ENCODE data around the gene KAT2B. TPM values are rescaled to one million over a fixed set of nuclear protein-coding genes. Genes with fewer than 3 reads are reported as not detected.

KAT2B gene
- total and polyA plus RNA-seq, 2 of the 13 experiments (the other 11 are each of a cell fraction or from before 2014, with no cell fraction given): 0.97 to 1.7 TPM

- no peak for DNase-seq (ENCODE audit: low spot score)
- 65% methylated on average over 2 of the region's 2 CpGs for WGBS (ENCODE audit: low lambda C conversion rate)
- BruUV-seq (replicated peaks): no TSS peak
- H4K20me1 ChIP-seq (ENCODE audit: insufficient read depth, low read length): no peaks in the 10 kb centered on the region
- H3K4me1 ChIP-seq (ENCODE audit: insufficient read depth, low read length): no peaks in the 10 kb centered on the region
- H3K9me3 ChIP-seq (ENCODE audit: low read length): no peaks in the 10 kb centered on the region
- intact Hi-C loops (cut with micrococcal nuclease; ENCODE audit: unreplicated experiment): no loop called here
- no peak overlapping the region for H2AFZ ChIP-seq (ENCODE audit: low read length)
- no peak overlapping the region for H3K4me2 ChIP-seq (ENCODE audit: low read depth, low read length)
- no peak overlapping the region for H3K9ac ChIP-seq (ENCODE audit: insufficient read depth, low read depth, low read length)
- H3K27ac ChIP-seq (ENCODE audit: extremely low read length, insufficient read depth, low read length): no peak overlapping the region
- no peak for TF ChIP-seq ZNF563 (CRISPR knock-in tag; IDR thresholded peaks at IDR 0.05)
- TF ChIP-seq BORCS8-MEF2B (CRISPR knock-in tag; IDR thresholded peaks at IDR 0.05): no peak
- no peak for TF ChIP-seq MBNL3 (CRISPR knock-in tag; conservative IDR thresholded peaks at IDR 0.05)
- TF ChIP-seq SRSF1 (optimal IDR thresholded peaks at IDR 0.05; ENCODE audit: low read depth, low read length): no peak
- TF ChIP-seq HHEX (CRISPR knock-in tag; IDR thresholded peaks at IDR 0.05): no peak
- TF ChIP-seq FIP1L1 (IDR thresholded peaks at IDR 0.05; ENCODE audit: borderline replicate concordance, insufficient read depth, low read depth, low read length): no peak
- TF ChIP-seq ZNF180 (CRISPR knock-in tag; IDR thresholded peaks at IDR 0.05; ENCODE audit: borderline replicate concordance, low read depth): no peak
- TF ChIP-seq ZNF296 (CRISPR knock-in tag; conservative IDR thresholded peaks at IDR 0.05): no peak
- TF ChIP-seq ETV5 (CRISPR knock-in tag; IDR thresholded peaks at IDR 0.05; ENCODE audit: borderline replicate concordance): no peak
- TF ChIP-seq SP1 (IDR thresholded peaks at IDR 0.05): no peak
- TF ChIP-seq SP1 (CRISPR knock-in tag; IDR thresholded peaks at IDR 0.05): no peak
- TF ChIP-seq ZEB1 (IDR thresholded peaks at IDR 0.05; ENCODE audit: insufficient replicate concordance, low read depth): no peak
- no peak for TF ChIP-seq ZFP1 (CRISPR knock-in tag; IDR thresholded peaks at IDR 0.05)
- no peak for TF ChIP-seq HOXA3 (CRISPR knock-in tag; IDR thresholded peaks at IDR 0.05)
- TF ChIP-seq NRL (CRISPR knock-in tag; IDR thresholded peaks at IDR 0.05; ENCODE audit: borderline replicate concordance): no peak
- FAIRE-seq: no peak
- POLR2A ChIA-PET: no interaction called here
- no peaks in the 10 kb centered on the region for H3K79me2 ChIP-seq (ENCODE audit: insufficient read depth, low read length)
- in situ Hi-C loops (cut with HindIII; ENCODE audit: extremely low pct_ligation_motif_present, low pct_unique_long_range_greater_than_20kb): no loop called here
- no peaks in the 10 kb centered on the region for H3K27me3 ChIP-seq (ENCODE audit: control insufficient read depth in 1 of 2, insufficient read depth in 2 of 2, low read length in 2 of 2)
- no peak for ATAC-seq
- CTCF ChIA-PET (ENCODE audit: low intra/inter-chr PET ratio, low total read pairs): no interaction called here
- H3K4me3 ChIP-seq (replicated peaks in 1 of 3; ENCODE audit: insufficient read depth in 1 of 3, low read depth in 2 of 3, low read length in 3 of 3): no peak overlapping the region
- no peaks in the 10 kb centered on the region for H3K36me3 ChIP-seq (replicated peaks in 1 of 2; ENCODE audit: control insufficient read depth in 1 of 2, insufficient read depth in 2 of 2, low read length in 2 of 2)
Measured at GRCh38 chr3:20023623-20024405, 16.4 kb upstream of the KAT2B start.
